GM12878 (cell line): ENCODE data around the gene DNTT. TPM values are rescaled to one million over a fixed set of nuclear protein-coding genes. Genes with fewer than 3 reads are reported as not detected.

Source experiments
- ATAC-seq: fragments of 200-7000 bp; cut with Tn5 transposase; 3 replicates; pipeline ENCODE4 v1.9.1; 2020; ENCODE audit warnings: mild to moderate bottlenecking, moderate library complexity
- BruUV-seq: library from RNA; stranded (reverse); fragments of 400-500 nt; replicated peaks from 2 replicates; lab custom pipeline; 2021; lab: Mats Ljungman, UMichigan
- CTCF ChIA-PET: fragments of 300-600 bp; sonication (Branson Sonifier 250); formaldehyde crosslinking; extraction: SDS; loops from one replicate; lab custom pipeline; 2021; ENCODE audit warnings: inconsistent platforms; lab: Yijun Ruan, JAX
- POLR2A ChIA-PET: fragments of 350-600 bp; formaldehyde crosslinking; extraction: SDS; loops from one replicate; lab custom pipeline; 2021; ENCODE audit warnings: inconsistent platforms; lab: Charles Lee
- RAD21 ChIA-PET: fragments of 300-600 bp; sonication (Branson Sonifier 250); formaldehyde crosslinking; loops from one replicate; lab custom pipeline; 2023; ENCODE audit warnings: antibody characterized with exemption; ENCODE audit not compliant: unreplicated experiment; lab: Charles Lee
- SMC1A ChIA-PET: fragments of 300-600 bp; sonication (Branson Sonifier 250); formaldehyde crosslinking; loops from one replicate; lab custom pipeline; 2023; ENCODE audit not compliant: unreplicated experiment, uncharacterized antibody; lab: Charles Lee
- DNase-seq: peaks from one replicate; pipeline ENCODE4 v3.0.0-alpha.2; 2011; ENCODE audit warnings: low read depth, low spot score
- FAIRE-seq: peaks from 3 replicates; lab custom pipeline; 2011; peaks lifted over from hg19 to GRCh38; lab: Jason Lieb, UNC
- H2AFZ ChIP-seq: 2 replicates; pipeline ENCODE4 v1.6.0; 2011; ENCODE audit warnings: low read depth, low read length, control low read depth; ENCODE audit not compliant: control insufficient read depth
- H3K27ac ChIP-seq: 2 replicates; pipeline ENCODE4 v1.5.1; 2011; ENCODE audit warnings: control low read depth; ENCODE audit not compliant: control insufficient read depth, insufficient read depth
- H3K27me3 ChIP-seq, 2 experiments: replicated peaks in 1 of 2; 2 replicates each; pipeline versions ENCODE4 v1.6.0 to v1.6.1; 2011; ENCODE audit warnings: low read length in 1 of 2; ENCODE audit not compliant: control insufficient read depth in 2 of 2, insufficient read depth in 2 of 2
- H3K36me3 ChIP-seq, 2 experiments: 2 replicates each; pipeline ENCODE4 v1.5.1; 2011; ENCODE audit warnings: low read length in 1 of 2; ENCODE audit not compliant: control insufficient read depth in 2 of 2, insufficient read depth in 2 of 2
- H3K4me1 ChIP-seq: 2 replicates; pipeline ENCODE4 v1.6.1; 2011; ENCODE audit warnings: mild to moderate bottlenecking, low read length, moderate library complexity, mixed read lengths; ENCODE audit not compliant: control insufficient read depth, insufficient read depth
- H3K4me2 ChIP-seq: 2 replicates; pipeline ENCODE4 v1.6.0; 2011; ENCODE audit warnings: control low read depth; ENCODE audit not compliant: control insufficient read depth, insufficient read depth
- H3K4me3 ChIP-seq: fragments of 200-600 bp; sonication (generic); 2 replicates; pipeline ENCODE4 v1.5.1; 2016
- H3K79me2 ChIP-seq: 2 replicates; pipeline ENCODE4 v1.6.0; 2011; ENCODE audit warnings: low read length; ENCODE audit not compliant: control insufficient read depth, insufficient read depth
- H3K9ac ChIP-seq: 2 replicates; pipeline ENCODE4 v1.8.0; 2011; ENCODE audit warnings: low read length, control low read depth, mixed read lengths; ENCODE audit not compliant: control insufficient read depth, insufficient read depth
- H3K9me3 ChIP-seq: replicated peaks from 3 replicates; pipeline ENCODE4 v1.5.1; 2011; ENCODE audit warnings: mild to moderate bottlenecking, low read length; ENCODE audit not compliant: control insufficient read depth, insufficient read depth
- H4K20me1 ChIP-seq: 2 replicates; pipeline ENCODE4 v1.6.0; 2011; ENCODE audit not compliant: control insufficient read depth, insufficient read depth
- BACH1 ChIP-seq: fragments of 450-650 bp; IDR thresholded peaks from 2 replicates; pipeline ENCODE4 v1.6.1; 2017; ENCODE audit warnings: mild to moderate bottlenecking, borderline replicate concordance
- CUX1 ChIP-seq: IDR thresholded peaks from 2 replicates; pipeline ENCODE4 v1.6.1; 2012; ENCODE audit warnings: improper control_type of control experiment, low read depth, low read length; ENCODE audit not compliant: insufficient replicate concordance
- MTA3 ChIP-seq: IDR thresholded peaks from 2 replicates; pipeline ENCODE4 v1.6.1; 2012; ENCODE audit warnings: low read length, inconsistent platforms, borderline replicate concordance
- USF2 ChIP-seq: IDR thresholded peaks from 2 replicates; pipeline ENCODE4 v1.6.1; 2011; ENCODE audit warnings: low read depth, low read length, improper control_type of control experiment, borderline replicate concordance
- WGBS: methylation state at CpG from one replicate; pipeline ENCODE4 v1.1.6; 2016; ENCODE audit warnings: low lambda C conversion rate; ENCODE audit not compliant: insufficient replicate concordance, insufficient coverage; ENCODE audit errors: missing lambda C conversion rate; 5-methylcytosine and 5-hydroxymethylcytosine counted together
- in situ Hi-C: fragments of 300-500 bp; cut with MboI; formaldehyde crosslinking; loops from 9 replicates; pipeline ENCODE4 v1.14.3; 2018; ENCODE audit warnings: mixed read lengths
- intact Hi-C: fragments of 100-400 bp; cut with micrococcal nuclease; formaldehyde crosslinking; loops from one replicate; pipeline ENCODE4 v1.14.2; 2022; ENCODE audit not compliant: unreplicated experiment
- polyA plus RNA-seq, 11 experiments: library from polyadenylated mRNA; depleted of rRNA in 4 of 11; unstranded in 6 of 11; stranded (reverse) in 5 of 11; fragments of >200 nt; fragmentation: Nextera tagmentation in 4 of 11; fragmentation: Illumina TruSeq in 1 of 11; extraction: Ambion mirVana in 4 of 11; extraction: Trizol in 1 of 11; gene quantifications; 1 replicate in 1 of 11; 2 replicates in 10 of 11; pipeline versions ENCODE4 v1.2.1 to v1.2.3, GENCODE V29; 2011 to 2016; ENCODE audit warnings: inconsistent platforms in 2 of 11, missing spikeins in 2 of 11, low read depth in 1 of 11
- total RNA-seq, 4 experiments: library from RNA; depleted of rRNA in 3 of 4; stranded (reverse); fragments of >200 nt in 3 of 4; fragmentation: Illumina TruSeq in 1 of 4; extraction: Trizol in 1 of 4; gene quantifications; 2 replicates each; pipeline versions ENCODE4 v1.2.1 to v1.2.3, GENCODE V29; 2013 to 2021
- TF ChIP-seq, protein P1 (sequence below): IDR thresholded peaks from 2 replicates; pipeline ENCODE4 v1.6.1; 2011; ENCODE audit warnings: low read depth, mild to moderate bottlenecking, low read length, moderate library complexity, borderline replicate concordance; ENCODE audit errors: extremely low read depth
- TF ChIP-seq, protein P2 (sequence below): fragments of 450-650 bp; IDR thresholded peaks from 2 replicates; pipeline ENCODE4 v1.6.1; 2014; ENCODE audit warnings: mild to moderate bottlenecking

Gene DNTT
- total and polyA plus RNA-seq, 10 of the 15 experiments (the other 5 are each of a cell fraction or from before 2014, with no cell fraction given) = 0.06 to 0.13 (median 0.09) TPM; not detected in 5

DNA sequence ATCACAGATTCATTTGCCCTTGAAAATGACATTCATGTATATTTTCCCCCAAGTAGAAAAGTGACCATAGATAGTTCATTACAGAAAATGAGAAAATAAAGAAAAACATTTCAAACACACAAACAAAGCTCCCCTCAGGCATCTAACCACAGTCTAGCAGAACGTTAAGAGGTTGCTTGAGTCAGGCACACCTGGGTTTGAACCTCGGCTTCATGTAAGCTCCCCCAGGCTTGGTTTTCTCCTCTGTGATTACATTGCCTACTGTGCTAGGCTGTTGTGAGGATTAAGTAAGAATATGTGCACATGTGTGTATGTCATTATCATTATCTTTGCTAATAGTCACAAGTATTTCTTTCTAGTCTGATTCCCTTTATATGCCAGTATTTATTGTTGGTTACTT lies 9.1 kb downstream of the DNTT start:
- no peaks in the 10 kb centered on the region for H3K79me2 ChIP-seq
- TF ChIP-seq MTA3 = no peak
- TF ChIP-seq, protein P1, sequence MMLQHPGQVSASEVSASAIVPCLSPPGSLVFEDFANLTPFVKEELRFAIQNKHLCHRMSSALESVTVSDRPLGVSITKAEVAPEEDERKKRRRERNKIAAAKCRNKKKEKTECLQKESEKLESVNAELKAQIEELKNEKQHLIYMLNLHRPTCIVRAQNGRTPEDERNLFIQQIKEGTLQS = no peak
- TF ChIP-seq, all 136 proteins: peak for 0
- in situ Hi-C loops (no loop called here), intact Hi-C loops (no loop called here)
- Histone ChIP-seq H4K20me1 (no peaks in the 10 kb centered on the region), H3K27me3 (no peaks in the 10 kb centered on the region), H3K27ac (no peak overlapping the region), H3K4me2 (no peak overlapping the region), H3K9ac (no peak overlapping the region), H3K9me3 (no peaks in the 10 kb centered on the region), H3K4me3 (no peak overlapping the region), H2AFZ (no peak overlapping the region), H3K36me3 (no peaks in the 10 kb centered on the region), H3K4me1 (no peaks in the 10 kb centered on the region)
- no peak for DNase-seq
- RAD21 ChIA-PET = no interaction called here
- FAIRE-seq = no peak
- POLR2A ChIA-PET = no interaction called here
- CTCF ChIA-PET = interaction anchor here (0.5 to 1.3 kb wide), 2 partner anchors 18 to 43 kb away, joined by 3 to 4 read pairs; no protein-coding TSS in a partner anchor
- ATAC-seq = no peak
- BruUV-seq = no TSS peak
- 6% methylated on average over 2 of the region's 2 CpGs for WGBS
- SMC1A ChIA-PET = interaction anchor here (0.8 kb wide), 1 partner anchor 24 kb away, joined by 3 read pairs; no protein-coding TSS in a partner anchor

- intact Hi-C loops (no loop called here), in situ Hi-C loops (no loop called here)
- Histone ChIP-seq H3K4me3 (no peak overlapping the region), H3K27ac (no peak overlapping the region), H3K4me2 (no peak overlapping the region), H3K79me2 (no peaks in the 10 kb centered on the region), H2AFZ (no peak overlapping the region), H3K9ac (no peak overlapping the region), H3K4me1 (no peaks in the 10 kb centered on the region), H3K27me3 (no peaks in the 10 kb centered on the region), H3K9me3 (no peaks in the 10 kb centered on the region), H3K36me3 (no peaks in the 10 kb centered on the region), H4K20me1 (no peaks in the 10 kb centered on the region)
- ATAC-seq (peak; percentile 47; the same call in 1 of the 3 replicates), DNase-seq (no peak), FAIRE-seq (no peak)
- ChIA-PET CTCF (interaction anchor here (1.1 to 4.8 kb wide), 11 partner anchors 10 to 301 kb away, joined by 3 to 31 read pairs (median 5); no protein-coding TSS in a partner anchor), SMC1A (interaction anchor here (0.8 to 4.1 kb wide), 5 partner anchors 12 to 300 kb away, joined by 3 to 22 read pairs (median 3); no protein-coding TSS in a partner anchor), POLR2A (interaction anchor here (0.6 kb wide), 1 partner anchor 576 kb away, joined by 3 read pairs; no protein-coding TSS in a partner anchor), RAD21 (interaction anchor here (1.3 to 2.1 kb wide), 3 partner anchors 26 to 623 kb away, joined by 5 to 13 read pairs (median 7); partner anchors contain the start of gene TCTN3)
- BruUV-seq = no TSS peak
- 43% methylated on average over 4 of the region's 4 CpGs for WGBS
- no peak for TF ChIP-seq USF2
- TF ChIP-seq, protein P2, sequence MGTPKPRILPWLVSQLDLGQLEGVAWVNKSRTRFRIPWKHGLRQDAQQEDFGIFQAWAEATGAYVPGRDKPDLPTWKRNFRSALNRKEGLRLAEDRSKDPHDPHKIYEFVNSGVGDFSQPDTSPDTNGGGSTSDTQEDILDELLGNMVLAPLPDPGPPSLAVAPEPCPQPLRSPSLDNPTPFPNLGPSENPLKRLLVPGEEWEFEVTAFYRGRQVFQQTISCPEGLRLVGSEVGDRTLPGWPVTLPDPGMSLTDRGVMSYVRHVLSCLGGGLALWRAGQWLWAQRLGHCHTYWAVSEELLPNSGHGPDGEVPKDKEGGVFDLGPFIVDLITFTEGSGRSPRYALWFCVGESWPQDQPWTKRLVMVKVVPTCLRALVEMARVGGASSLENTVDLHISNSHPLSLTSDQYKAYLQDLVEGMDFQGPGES = no peak
- TF ChIP-seq BACH1 = no peak
- no peak for TF ChIP-seq CUX1
Measured at GRCh38 chr10:96317067-96317833, 13.0 kb downstream of the DNTT start.
